Right atrium auricular region (tissue), 2 donors: Measurements from ENCODE around the gene MFSD11. TPM values are rescaled to one million over a fixed set of nuclear protein-coding genes. Genes with fewer than 3 reads are reported as not detected.

Experiments used
- DNase-seq: peaks from one replicate; pipeline ENCODE4 v3.0.0-alpha.2; 2019; ENCODE audit warnings: low spot score
- H3K27ac ChIP-seq, 2 donors: fragments of 200-600 bp; sonication (generic); 1 replicate in 1 of 2; 2 replicates in 1 of 2; pipeline ENCODE4 v1.5.1; 2016 to 2019
- H3K27me3 ChIP-seq, 2 donors: fragments of 200-600 bp; sonication (generic); one replicate each; pipeline versions ENCODE4 v1.5.1 to v1.6.0; 2017 to 2019
- H3K36me3 ChIP-seq: fragments of 200-600 bp; sonication (generic); one replicate; pipeline ENCODE4 v1.5.1; 2016
- H3K4me1 ChIP-seq, 2 donors: fragments of 200-600 bp; sonication (generic); one replicate each; pipeline versions ENCODE4 v1.5.1 to v1.6.0; 2017 to 2019
- H3K4me3 ChIP-seq, 2 donors: fragments of 200-600 bp; sonication (generic); 1 replicate in 1 of 2; 2 replicates in 1 of 2; pipeline ENCODE4 v1.5.1; 2017 to 2019; ENCODE audit warnings: mild to moderate bottlenecking in 1 of 2, moderate library complexity in 1 of 2
- H3K9me3 ChIP-seq, 2 donors: fragments of 200-600 bp; sonication (generic); one replicate each; pipeline ENCODE4 v1.5.1; 2019
- microRNA counts, 2 donors: library from miRNA; unstranded; fragments of <30 nt; microRNA quantifications; one replicate each; lab custom pipeline; 2016 to 2017
- microRNA-seq, 2 donors: library from miRNA; unstranded; fragments of <30 nt; microRNA quantifications; one replicate each; pipeline ENCODE4, GENCODE V29; 2016 to 2017; ENCODE audit warnings: borderline number of aligned reads in 2 of 2, borderline replicate concordance in 1 of 2
- total RNA-seq, 2 donors: library from RNA; depleted of rRNA; stranded (reverse); fragments of >200 nt; gene quantifications; one replicate each; pipeline ENCODE4 v1.1.0, GENCODE V29; 2016
- TF ChIP-seq, protein P1 (sequence below), 2 donors: fragments of 200-600 bp; sonication (generic); IDR thresholded peaks; one replicate each; pipeline ENCODE4 v1.5.1; 2019; ENCODE audit warnings: antibody characterized with exemption in 2 of 2

Gene MFSD11
- total RNA-seq, 2 donors from 2014 or later, result 24.8 to 29.3 TPM

DNA sequence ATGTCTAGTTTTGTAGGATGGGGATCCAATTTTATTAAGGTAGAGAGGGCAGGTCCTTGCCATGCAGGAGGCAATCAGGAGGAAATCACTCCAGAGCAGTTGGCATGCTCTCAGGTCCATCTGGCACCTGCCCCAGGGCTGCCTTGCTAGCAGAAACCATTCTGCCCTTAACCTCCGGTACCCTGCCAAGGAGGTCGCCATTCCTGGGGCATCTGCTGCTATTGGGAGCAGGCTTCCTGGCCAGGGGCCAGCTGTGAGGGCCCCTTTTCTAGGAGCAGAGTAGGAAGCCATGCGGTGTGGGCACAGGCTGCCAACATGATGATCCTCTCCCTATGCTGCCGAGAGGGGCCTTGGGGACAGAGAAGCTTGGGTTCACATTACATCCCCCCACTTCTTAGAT, 82.6 kb downstream of the MFSD11 start:
- Histone ChIP-seq H3K9me3 (no peaks in the 10 kb centered on the region), H3K27ac (no peak overlapping the region), H3K4me3 (no peak overlapping the region), H3K36me3 (no peaks in the 10 kb centered on the region), H3K4me1 (no peaks in the 10 kb centered on the region), H3K27me3 (no peaks in the 10 kb centered on the region)
- TF ChIP-seq, protein P1, sequence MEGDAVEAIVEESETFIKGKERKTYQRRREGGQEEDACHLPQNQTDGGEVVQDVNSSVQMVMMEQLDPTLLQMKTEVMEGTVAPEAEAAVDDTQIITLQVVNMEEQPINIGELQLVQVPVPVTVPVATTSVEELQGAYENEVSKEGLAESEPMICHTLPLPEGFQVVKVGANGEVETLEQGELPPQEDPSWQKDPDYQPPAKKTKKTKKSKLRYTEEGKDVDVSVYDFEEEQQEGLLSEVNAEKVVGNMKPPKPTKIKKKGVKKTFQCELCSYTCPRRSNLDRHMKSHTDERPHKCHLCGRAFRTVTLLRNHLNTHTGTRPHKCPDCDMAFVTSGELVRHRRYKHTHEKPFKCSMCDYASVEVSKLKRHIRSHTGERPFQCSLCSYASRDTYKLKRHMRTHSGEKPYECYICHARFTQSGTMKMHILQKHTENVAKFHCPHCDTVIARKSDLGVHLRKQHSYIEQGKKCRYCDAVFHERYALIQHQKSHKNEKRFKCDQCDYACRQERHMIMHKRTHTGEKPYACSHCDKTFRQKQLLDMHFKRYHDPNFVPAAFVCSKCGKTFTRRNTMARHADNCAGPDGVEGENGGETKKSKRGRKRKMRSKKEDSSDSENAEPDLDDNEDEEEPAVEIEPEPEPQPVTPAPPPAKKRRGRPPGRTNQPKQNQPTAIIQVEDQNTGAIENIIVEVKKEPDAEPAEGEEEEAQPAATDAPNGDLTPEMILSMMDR (IDR thresholded peaks at IDR 0.05), result no peak
- no peak for DNase-seq

DNA sequence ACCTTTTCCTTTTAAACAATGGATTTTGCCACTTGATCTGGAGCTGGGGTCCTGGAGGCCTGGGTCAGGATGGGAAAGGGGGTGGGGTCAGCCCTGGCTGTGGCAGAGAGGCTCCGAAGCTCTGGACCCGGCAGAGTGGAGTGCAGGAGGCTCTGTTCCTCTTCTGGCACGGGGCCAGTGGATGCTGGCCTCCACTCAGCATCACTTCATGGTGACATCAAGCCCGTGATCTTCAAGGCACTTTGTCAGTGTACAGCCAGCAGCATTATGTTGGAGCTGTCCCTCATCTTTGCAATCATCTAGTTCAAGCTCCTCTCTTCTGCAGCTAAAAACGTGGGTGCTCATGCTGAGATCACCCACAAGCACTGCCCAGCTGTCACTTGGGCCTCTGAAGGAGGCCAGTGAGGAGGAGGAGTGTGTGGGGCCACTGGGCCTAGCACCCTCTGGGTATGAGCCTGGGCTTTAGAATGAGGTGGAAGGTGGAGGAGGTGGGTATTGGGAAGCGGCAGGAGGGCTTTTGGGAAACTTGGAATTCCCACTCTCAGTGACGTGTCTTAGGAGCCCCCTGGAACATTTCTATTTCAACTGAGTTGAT, 84.4 kb downstream of the MFSD11 start:
- Histone ChIP-seq H3K27ac (no peak overlapping the region), H3K9me3 (no peaks in the 10 kb centered on the region), H3K27me3 (no peaks in the 10 kb centered on the region), H3K4me3 (no peak overlapping the region), H3K4me1 (no peaks in the 10 kb centered on the region), H3K36me3 (no peaks in the 10 kb centered on the region)
- no peak for DNase-seq
- TF ChIP-seq, protein P1 (IDR thresholded peaks at IDR 0.05), result no peak

DNA sequence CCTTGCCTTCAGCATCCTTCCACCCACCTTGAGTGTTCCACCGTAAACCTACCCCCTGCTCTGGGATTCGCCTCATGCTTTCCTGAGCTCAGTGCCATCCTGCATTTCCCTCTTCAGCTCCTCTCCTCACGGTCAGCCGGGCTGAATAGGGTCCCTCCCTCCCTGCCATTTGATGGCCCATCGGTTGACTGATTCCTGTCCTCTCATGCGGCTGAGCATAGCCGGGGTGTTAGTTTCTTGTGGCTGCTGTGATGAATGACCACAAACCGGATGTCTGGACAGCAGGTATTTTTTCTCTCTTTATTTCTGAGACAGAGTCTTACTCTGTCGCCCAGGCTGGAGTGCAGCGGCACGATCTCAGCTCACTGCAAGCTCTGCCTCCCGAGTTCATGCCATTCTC, 86.2 kb downstream of the MFSD11 start:
- H3K36me3 ChIP-seq, result no peaks in the 10 kb centered on the region
- no peak overlapping the region for H3K4me3 ChIP-seq
- DNase-seq, result no peak
- TF ChIP-seq, protein P1 (IDR thresholded peaks at IDR 0.05), result no peak
- H3K27me3 ChIP-seq, result no peaks in the 10 kb centered on the region
- no peaks in the 10 kb centered on the region for H3K4me1 ChIP-seq
- no peaks in the 10 kb centered on the region for H3K9me3 ChIP-seq
- no peak overlapping the region for H3K27ac ChIP-seq

DNA sequence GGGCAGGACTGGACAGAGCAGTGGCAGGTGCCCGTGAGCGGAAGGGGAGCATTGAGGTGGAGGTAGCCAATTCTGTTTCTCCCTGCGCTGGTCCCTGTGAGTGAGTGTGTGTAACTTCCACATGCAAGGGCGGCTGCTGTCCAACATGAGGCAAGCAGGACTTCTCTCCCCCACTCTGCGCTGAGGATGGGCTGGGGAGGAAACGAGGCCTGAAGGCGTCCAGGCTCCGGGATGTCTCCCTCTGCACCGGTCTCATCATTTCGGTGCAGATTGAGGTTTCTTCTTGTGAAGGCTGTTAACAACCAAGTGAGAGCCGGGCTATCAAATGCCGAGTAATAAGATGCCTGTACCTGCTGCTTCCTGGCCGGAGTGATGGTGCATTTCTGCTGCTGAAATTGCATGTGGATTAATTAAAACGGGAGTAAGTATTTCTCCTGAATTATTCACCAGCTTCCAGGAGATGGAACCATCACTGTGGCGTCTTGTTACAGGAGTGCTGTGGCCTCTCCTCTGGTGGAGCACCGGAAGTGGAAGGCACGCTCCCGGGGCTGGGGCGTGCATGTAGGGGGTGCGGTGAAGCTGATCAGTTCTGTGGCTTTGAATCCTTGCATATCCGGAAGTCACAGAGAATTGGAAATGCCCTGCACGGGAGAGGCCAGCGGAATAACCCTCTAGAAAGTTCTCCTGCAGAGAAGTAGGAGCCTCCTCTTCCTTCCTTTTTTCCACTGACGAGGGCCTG, 88.6 kb downstream of the MFSD11 start:
- no peak overlapping the region for H3K4me3 ChIP-seq
- TF ChIP-seq, protein P1 (IDR thresholded peaks at IDR 0.05), result no peak
- H3K4me1 ChIP-seq, result no peaks in the 10 kb centered on the region
- no peak overlapping the region for H3K27ac ChIP-seq
- no peaks in the 10 kb centered on the region for H3K9me3 ChIP-seq
- no peak for DNase-seq
- H3K27me3 ChIP-seq, result no peaks in the 10 kb centered on the region
- H3K36me3 ChIP-seq, result no peaks in the 10 kb centered on the region

DNA sequence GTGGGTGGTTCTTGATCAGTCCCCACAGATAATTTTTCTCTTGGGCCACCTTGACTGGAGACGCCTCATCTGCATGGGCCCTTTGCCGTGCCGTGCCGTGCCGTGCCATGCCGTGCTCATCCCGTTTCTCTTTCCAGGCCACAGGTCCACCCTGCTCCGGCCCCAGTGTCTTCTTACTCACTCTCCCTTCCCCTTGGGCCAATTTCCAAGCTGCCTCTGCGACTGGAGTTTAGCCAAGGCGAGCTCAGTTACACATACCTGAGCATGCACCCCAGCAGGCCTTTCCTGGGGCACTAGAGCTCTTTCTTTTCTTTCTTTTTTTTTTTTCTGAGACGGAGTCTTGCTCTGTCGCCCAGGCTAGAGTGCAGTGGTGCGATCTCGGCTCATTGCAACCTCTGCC, 89.8 kb downstream of the MFSD11 start:
- H3K4me3 ChIP-seq, result no peak overlapping the region
- no peaks in the 10 kb centered on the region for H3K36me3 ChIP-seq
- TF ChIP-seq, protein P1 (IDR thresholded peaks at IDR 0.05), result no peak

More for the DNA sequence above, 89.8 kb downstream of the MFSD11 start:
- Histone ChIP-seq H3K27me3 (no peaks in the 10 kb centered on the region), H3K27ac (no peak overlapping the region), H3K9me3 (no peaks in the 10 kb centered on the region), H3K4me1 (no peaks in the 10 kb centered on the region)
- no peak for DNase-seq

MicroRNAs encoded within 50 kb of the gene (microRNA counts, 767-probe panel; counts per million panel counts)
- 0 to 31.0 counts per million in 2 donors for microRNA hsa-miR-636 (lab: Ali Mortazavi, UCI)

Small RNA genes lying within 50 kb of the gene (microRNA-seq; reads per million reads assigned to microRNA genes)
- 0 reads per million in 2 donors for gene MIR636

Other genes starting within 250 kb of the MFSD11 start
- 10 to 100 TPM; 13.6 to 14.8 TPM for gene RHBDF2, start 236.7 kb upstream of the MFSD11 start, total RNA-seq
- gene CYGB, start 200.4 kb upstream of the MFSD11 start, total RNA-seq, result 10 to 100 TPM; 23.0 to 48.7 TPM
- 1 to 10 TPM; 2.1 to 3.5 TPM for gene PRCD, start 198.1 kb upstream of the MFSD11 start, total RNA-seq
- gene ST6GALNAC2, start 152.3 kb upstream of the MFSD11 start, total RNA-seq, result 1 to 10 TPM; 4.5 to 6.4 TPM
- gene ST6GALNAC1, start 94.4 kb upstream of the MFSD11 start, total RNA-seq, result 1 to 10 TPM; 2.4 to 7.1 TPM
- gene MXRA7, start 27.2 kb upstream of the MFSD11 start, total RNA-seq, result 100 to 1,000 TPM; 440 to 644 TPM
- 10 to 100 TPM; 35.0 to 37.4 TPM for gene JMJD6, start 11.5 kb upstream of the MFSD11 start, total RNA-seq
- 10 to 100 TPM; 22.6 to 26.8 TPM for gene METTL23, start 11.3 kb upstream of the MFSD11 start, total RNA-seq
- 100 to 1,000 TPM in 1 of 2 donors, 10 to 100 TPM in 1; 78.3 to 135 TPM for gene SRSF2, start 788 bp upstream of the MFSD11 start, total RNA-seq
- not detected for gene MGAT5B, start 130.3 kb downstream of the MFSD11 start, total RNA-seq